ENCODE data around the gene THOC6. TPM values are rescaled to one million over a fixed set of nuclear protein-coding genes. Genes with fewer than 3 reads are reported as not detected.

Gene THOC6
- total RNA-seq (2022; extraction: Qiagen RNA extraction; ENCODE audit: low read depth) = 25.3 to 35.1 TPM (median 31.9 TPM) in 5 replicates

DNA sequence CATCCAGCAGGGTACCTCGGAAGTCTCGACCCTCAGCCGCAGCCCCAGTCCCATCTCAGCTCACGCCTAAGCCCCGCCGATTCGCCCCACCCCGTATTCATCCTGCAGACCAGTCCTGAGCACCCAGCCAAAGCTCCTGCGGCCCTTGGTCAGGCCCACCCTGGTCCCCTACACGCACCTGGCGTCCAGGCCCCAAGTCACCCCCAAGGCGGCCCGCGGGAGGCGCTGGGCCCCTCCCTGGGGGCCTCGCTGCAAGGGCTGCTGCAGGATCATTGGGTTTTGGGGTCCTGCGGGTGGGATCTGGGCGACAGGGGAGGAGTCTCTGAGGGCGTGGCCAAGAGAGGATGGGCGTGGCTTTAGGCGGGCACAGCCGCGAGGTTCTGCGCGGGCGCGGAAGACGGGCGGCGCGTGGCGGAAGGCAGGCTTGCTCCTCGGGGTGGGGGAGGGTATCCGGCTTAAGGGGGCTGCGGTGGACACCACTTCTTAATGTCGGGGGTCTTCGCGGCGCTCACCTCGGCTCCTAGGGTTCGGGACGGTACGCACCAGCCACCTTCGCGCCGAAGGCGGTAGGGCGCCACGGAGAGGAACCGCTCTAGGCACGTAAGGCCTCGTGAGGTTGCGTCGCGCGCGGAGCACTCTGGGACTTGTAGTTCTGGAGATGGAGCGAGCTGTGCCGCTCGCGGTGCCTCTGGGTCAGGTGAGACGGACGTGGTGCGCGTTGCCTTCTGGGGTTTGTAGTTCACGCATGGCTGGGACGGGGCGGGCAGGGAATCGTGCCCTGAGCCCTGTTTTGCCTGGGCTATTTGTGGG, at the start of gene THOC6, which contains the start of gene HCFC1R1:
THOC6 (plus strand) TSS at position 367 of the 810 bp plus-strand sequence; CDS start at position 659, 292 bp downstream.
HCFC1R1 (minus strand) TSS at position 274 of the 810 bp plus-strand sequence; CDS start at position 273, 1 bp downstream.

GRCh38 chr16:2980227-2981176, 43.3 kb upstream of the THOC6 start, which contains the start of gene PKMYT1:
Gene PKMYT1 (minus strand): TSS chr16:2980446. CDS start chr16:2979657, 789 bp downstream.

DNA sequence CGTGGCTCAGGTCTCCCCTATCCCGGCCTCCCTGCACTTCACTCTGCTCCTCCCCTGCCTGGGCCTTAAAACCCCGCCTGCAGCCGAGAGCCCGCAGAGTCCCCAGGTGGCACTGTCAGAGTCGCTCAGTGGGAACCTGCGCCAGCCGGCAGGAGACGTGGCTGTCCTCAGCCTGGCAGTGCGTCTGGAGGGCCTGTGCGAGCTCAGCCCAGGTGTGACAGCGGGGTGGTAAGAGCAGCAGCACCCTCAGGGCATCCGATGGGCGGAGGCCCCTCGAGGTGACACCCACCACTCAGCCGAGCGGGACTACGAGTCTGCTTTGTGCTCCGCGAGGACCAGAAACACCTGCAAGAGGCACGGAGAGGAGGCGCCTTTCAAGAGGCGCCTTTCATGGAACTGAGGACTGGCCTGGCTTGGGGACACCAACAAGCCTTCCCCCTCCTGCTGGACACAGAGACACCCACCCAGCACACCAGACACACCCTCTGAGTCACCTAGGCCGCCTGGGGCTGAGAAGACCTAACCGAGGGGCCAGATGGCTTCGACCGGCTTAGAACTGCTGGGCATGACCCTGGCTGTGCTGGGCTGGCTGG, 10.9 kb upstream of the THOC6 start, which contains the start of gene CLDN9:
CLDN9 (plus strand) TSS at position 96 of the 593 bp plus-strand sequence; CDS start at position 536, 440 bp downstream.

GRCh38 chr16:3017794-3018506, 5.9 kb upstream of the THOC6 start, which contains the start of gene CLDN6:
Gene CLDN6 (minus strand): TSS chr16:3018183. CDS start chr16:3016021, 2,162 bp downstream.

GRCh38 chr16:3020247-3020603, 3.6 kb upstream of the THOC6 start, which contains the start of gene TNFRSF12A:
Gene TNFRSF12A (plus strand): TSS chr16:3020368. CDS start chr16:3020398, 30 bp downstream.

GRCh38 chr16:3036726-3037315, 13.0 kb downstream of the THOC6 start, which contains the start of gene BICDL2:
Gene BICDL2 (minus strand): TSS chr16:3036944. CDS start chr16:3035496, 1,448 bp downstream.

DNA sequence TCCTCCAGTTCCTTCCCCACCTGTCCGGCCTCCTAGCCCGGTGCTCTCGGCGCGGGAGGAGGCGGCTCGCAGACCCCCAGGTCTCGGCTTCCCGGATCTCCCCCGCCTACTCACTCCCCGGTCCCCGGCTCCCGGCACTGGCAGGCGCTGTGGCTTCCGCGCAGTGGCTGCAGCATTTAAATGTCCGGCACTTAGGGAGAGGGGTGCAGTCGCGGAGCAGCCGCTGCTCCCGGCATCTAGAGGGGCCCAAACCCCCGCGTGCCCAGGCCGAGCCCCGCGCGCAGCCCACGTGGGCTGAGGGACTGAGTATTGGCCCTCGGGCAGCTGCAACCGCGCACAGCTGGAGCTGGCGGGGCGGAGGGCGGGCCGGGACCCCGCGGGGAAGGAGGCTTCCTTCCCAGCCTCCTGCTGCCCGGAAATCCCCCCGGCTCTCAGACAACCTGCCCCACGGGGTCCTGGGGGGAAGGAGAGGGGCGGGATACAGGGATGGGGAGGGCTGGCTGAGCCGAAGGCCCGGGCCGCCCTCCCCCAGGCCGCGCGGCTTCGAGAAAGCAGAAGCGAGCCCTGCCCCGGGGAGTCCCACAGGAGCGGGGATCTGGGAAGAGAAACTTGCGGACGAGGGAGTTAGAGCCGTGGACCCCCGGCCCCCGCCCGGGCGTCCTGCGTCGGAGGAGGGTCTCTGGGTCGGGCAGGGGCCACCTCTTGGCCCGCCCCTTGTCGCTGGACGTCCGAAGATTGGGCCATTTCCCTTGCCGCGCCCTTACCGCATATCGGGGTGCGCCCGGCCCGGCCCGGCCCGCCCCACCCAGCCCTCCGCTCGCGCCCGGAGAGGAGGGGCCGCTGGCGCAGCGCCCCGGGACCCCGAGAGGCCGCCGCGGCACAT, 22.2 kb downstream of the THOC6 start, which contains the start of gene MMP25:
MMP25 (plus strand) TSS at position 804 of the 883 bp plus-strand sequence. CDS start 357 bp downstream, outside the sequence.

GRCh38 chr16:3065069-3065741, 41.4 kb downstream of the THOC6 start, which contains the start of gene IL32:
Gene IL32 (plus strand): TSS chr16:3065640. CDS start chr16:3065812, 172 bp downstream.

Other genes starting within 250 kb of the THOC6 start
- gene ELOB, start 246.8 kb upstream of the THOC6 start, total RNA-seq (2022; extraction: Qiagen RNA extraction; ENCODE audit: low read depth) = 488 to 558 TPM (median 510 TPM) in 5 replicates
- gene PRSS33, start 236.5 kb upstream of the THOC6 start, total RNA-seq (2022; extraction: Qiagen RNA extraction; ENCODE audit: low read depth) = not detected in 5 replicates
- gene PRSS41, start 225.6 kb upstream of the THOC6 start, total RNA-seq (2022; extraction: Qiagen RNA extraction; ENCODE audit: low read depth) = not detected in 5 replicates
- 0.15 TPM in 1 of 5 replicates, not detected in the others for gene PRSS21, start 206.8 kb upstream of the THOC6 start, total RNA-seq (2022; extraction: Qiagen RNA extraction; ENCODE audit: low read depth)
- gene ZG16B, start 193.7 kb upstream of the THOC6 start, total RNA-seq (2022; extraction: Qiagen RNA extraction; ENCODE audit: low read depth) = 0.61 to 1.3 TPM (median 1.00 TPM) in 5 replicates
- gene PRSS22, start 165.9 kb upstream of the THOC6 start, total RNA-seq (2022; extraction: Qiagen RNA extraction; ENCODE audit: low read depth) = 0.39 to 1.4 TPM (median 1.3 TPM) in 5 replicates
- 46.6 to 54.3 TPM (median 52.3 TPM) in 5 replicates for gene FLYWCH2, start 140.8 kb upstream of the THOC6 start, total RNA-seq (2022; extraction: Qiagen RNA extraction; ENCODE audit: low read depth)
- gene FLYWCH1, start 112.1 kb upstream of the THOC6 start, total RNA-seq (2022; extraction: Qiagen RNA extraction; ENCODE audit: low read depth) = 19.4 to 31.3 TPM (median 26.1 TPM) in 5 replicates
- gene KREMEN2, start 59.8 kb upstream of the THOC6 start, total RNA-seq (2022; extraction: Qiagen RNA extraction; ENCODE audit: low read depth) = 1.3 to 3.0 TPM (median 2.3 TPM) in 5 replicates
- 32.0 to 45.1 TPM (median 41.2 TPM) in 5 replicates for gene PAQR4, start 54.7 kb upstream of the THOC6 start, total RNA-seq (2022; extraction: Qiagen RNA extraction; ENCODE audit: low read depth)
- gene PKMYT1, start 43.6 kb upstream of the THOC6 start, total RNA-seq (2022; extraction: Qiagen RNA extraction; ENCODE audit: low read depth) = 65.1 to 89.9 TPM (median 84.9 TPM) in 5 replicates
- gene CLDN9, start 11.1 kb upstream of the THOC6 start, total RNA-seq (2022; extraction: Qiagen RNA extraction; ENCODE audit: low read depth) = 0.23 to 0.48 TPM (median 0.29 TPM) in 5 replicates
- gene CLDN6, start 5.9 kb upstream of the THOC6 start, total RNA-seq (2022; extraction: Qiagen RNA extraction; ENCODE audit: low read depth) = 0.24 to 0.57 TPM (median 0.48 TPM) in 5 replicates
- gene TNFRSF12A, start 3.7 kb upstream of the THOC6 start, total RNA-seq (2022; extraction: Qiagen RNA extraction; ENCODE audit: low read depth) = 446 to 645 TPM (median 558 TPM) in 5 replicates
- 212 to 248 TPM (median 240 TPM) in 5 replicates for gene HCFC1R1, start 93 bp upstream of the THOC6 start, total RNA-seq (2022; extraction: Qiagen RNA extraction; ENCODE audit: low read depth)
- not detected in 5 replicates for gene BICDL2, start 12.9 kb downstream of the THOC6 start, total RNA-seq (2022; extraction: Qiagen RNA extraction; ENCODE audit: low read depth)
- gene MMP25, start 22.5 kb downstream of the THOC6 start, total RNA-seq (2022; extraction: Qiagen RNA extraction; ENCODE audit: low read depth) = 0.81 to 1.2 TPM (median 0.90 TPM) in 5 replicates
- gene IL32, start 41.6 kb downstream of the THOC6 start, total RNA-seq (2022; extraction: Qiagen RNA extraction; ENCODE audit: low read depth) = 21.6 to 35.8 TPM (median 29.8 TPM) in 5 replicates
- gene ZSCAN10, start 75.3 kb downstream of the THOC6 start, total RNA-seq (2022; extraction: Qiagen RNA extraction; ENCODE audit: low read depth) = 0.33 TPM in 1 of 5 replicates, not detected in the others
- 10.8 to 15.4 TPM (median 14.6 TPM) in 5 replicates for gene ZNF205, start 88.6 kb downstream of the THOC6 start, total RNA-seq (2022; extraction: Qiagen RNA extraction; ENCODE audit: low read depth)
- 9.1 to 12.0 TPM (median 11.5 TPM) in 5 replicates for gene ZNF213, start 111.0 kb downstream of the THOC6 start, total RNA-seq (2022; extraction: Qiagen RNA extraction; ENCODE audit: low read depth)
- gene OR1F1, start 164.2 kb downstream of the THOC6 start, total RNA-seq (2022; extraction: Qiagen RNA extraction; ENCODE audit: low read depth) = 0.18 to 0.67 TPM (median 0.35 TPM) in 4 of 5 replicates, not detected in the other
- 7.9 to 8.4 TPM (median 8.2 TPM) in 5 replicates for gene ZNF200, start 211.1 kb downstream of the THOC6 start, total RNA-seq (2022; extraction: Qiagen RNA extraction; ENCODE audit: low read depth)
- 0.16 TPM in 1 of 5 replicates, not detected in the others for gene MEFV, start 232.6 kb downstream of the THOC6 start, total RNA-seq (2022; extraction: Qiagen RNA extraction; ENCODE audit: low read depth)

Data from A549 treated with GW870086 at 1 μM for 4 hours (cell line).